ENCODE results near the gene EIF4A3. TPM values are rescaled to one million over a fixed set of nuclear protein-coding genes. Genes with fewer than 3 reads are reported as not detected.

The EIF4A3 gene
- total and polyA plus RNA-seq, 9 of the 15 experiments (the other 6 are each of a cell fraction or from before 2014, with no cell fraction given): 62.7 to 171 (median 127) TPM

GRCh38 chr17:80195671-80196529, 49.0 kb upstream of the EIF4A3 start (continued):
- no peak for TF ChIP-seq FIP1L1 (IDR thresholded peaks at IDR 0.05; ENCODE audit: low read depth, low read length, poor library complexity, severe bottlenecking)
- TF ChIP-seq ELK3 (CRISPR knock-in tag; IDR thresholded peaks at IDR 0.05): no peak
- peak in 1 of 2 experiments; percentile 60; a peak in 2 of 4 replicates for TF ChIP-seq KDM1A (IDR thresholded peaks at IDR 0.05)
- no peak for TF ChIP-seq ZNF224 (CRISPR knock-in tag; IDR thresholded peaks at IDR 0.05)
- TF ChIP-seq POLR2AphosphoS2 (IDR thresholded peaks at IDR 0.05; ENCODE audit: low read length): no peak
- no peak for TF ChIP-seq E2F8 (IDR thresholded peaks at IDR 0.05; ENCODE audit: low read depth, partially characterized antibody)
- no peak for TF ChIP-seq ZNF778 (CRISPR knock-in tag; IDR thresholded peaks at IDR 0.05)
- peak; percentile 83; the same call in 1 of the 2 replicates for TF ChIP-seq STAG1 (CRISPR knock-in tag; IDR thresholded peaks at IDR 0.05; ENCODE audit: borderline replicate concordance)
- no peak for TF ChIP-seq TRIM28 (IDR thresholded peaks at IDR 0.05)
- peak; percentile 28; the same call in 1 of the 2 replicates for TF ChIP-seq ZNF239 (CRISPR knock-in tag; IDR thresholded peaks at IDR 0.05)
- TF ChIP-seq EGR1 (conservative IDR thresholded peaks at IDR 0.05): no peak
- TF ChIP-seq KLF6 (CRISPR knock-in tag; IDR thresholded peaks at IDR 0.05; ENCODE audit: borderline replicate concordance): 0 out of 2 replicates have a peak, but pooled peaks have one; percentile 23
- 0 out of 2 replicates have a peak, but pooled peaks have one; percentile 62 for TF ChIP-seq DMBX1 (CRISPR knock-in tag; IDR thresholded peaks at IDR 0.05; ENCODE audit: borderline replicate concordance)
- TF ChIP-seq NCOA6 (IDR thresholded peaks at IDR 0.05): no peak
- TF ChIP-seq TBL1XR1 (IDR thresholded peaks at IDR 0.05; ENCODE audit: low read length in 2 of 2): 0 out of 4 replicates have a peak, but pooled peaks of 1 of the 2 experiments have one; percentile 17
- TF ChIP-seq ZBTB8A (IDR thresholded peaks at IDR 0.05; ENCODE audit: partially characterized antibody): no peak
- no peak for TF ChIP-seq OTX1 (CRISPR knock-in tag; IDR thresholded peaks at IDR 0.05)
- no peak for TF ChIP-seq ZNF274 (IDR thresholded peaks at IDR 0.05; ENCODE audit: borderline replicate concordance, low read depth, low read length)
- no peak for TF ChIP-seq ZNF174 (CRISPR knock-in tag; IDR thresholded peaks at IDR 0.05)
- no peak for TF ChIP-seq ARID3A (IDR thresholded peaks at IDR 0.05; ENCODE audit: borderline replicate concordance, low read depth, low read length)
- TF ChIP-seq GABPA (tag; conservative IDR thresholded peaks at IDR 0.05; ENCODE audit: low read depth): no peak
- no peak for TF ChIP-seq RBM22 (IDR thresholded peaks at IDR 0.05; ENCODE audit: low read depth, low read length, poor library complexity, severe bottlenecking)
